Stimulated activated CD8-positive, alpha-beta memory T cell treated with anti-CD3 and anti-CD28 coated beads, Interleukin-15, amount 100 ng/mL, for 24 hours (primary cell): Measurements from ENCODE around the gene TTC21B.

ENCODE experiments used
- DNase-seq: peaks from one replicate; pipeline ENCODE4 v3.0.0-alpha.2; 2020; ENCODE audit warnings: low read depth

The TTC21B gene

DNA sequence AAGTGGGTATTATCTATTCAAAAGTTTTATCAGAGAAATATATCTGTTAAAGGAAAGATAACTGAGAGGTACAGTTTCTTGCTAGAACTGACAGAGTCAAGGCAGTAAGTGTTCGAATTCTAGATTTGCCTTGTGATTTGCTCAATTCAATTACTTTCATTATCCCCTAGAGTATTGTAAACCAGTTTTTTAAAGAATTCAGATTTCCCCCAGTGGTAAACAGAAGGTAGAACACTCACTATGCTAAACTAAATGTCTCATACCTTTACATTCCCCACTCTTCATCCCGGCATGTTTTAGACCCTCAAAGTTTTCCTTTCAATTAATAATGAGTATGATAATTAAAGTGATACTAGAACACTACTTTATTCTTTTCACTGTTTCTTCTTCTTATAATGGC lies 28.6 kb downstream of the TTC21B start:
- no peak for DNase-seq

DNA sequence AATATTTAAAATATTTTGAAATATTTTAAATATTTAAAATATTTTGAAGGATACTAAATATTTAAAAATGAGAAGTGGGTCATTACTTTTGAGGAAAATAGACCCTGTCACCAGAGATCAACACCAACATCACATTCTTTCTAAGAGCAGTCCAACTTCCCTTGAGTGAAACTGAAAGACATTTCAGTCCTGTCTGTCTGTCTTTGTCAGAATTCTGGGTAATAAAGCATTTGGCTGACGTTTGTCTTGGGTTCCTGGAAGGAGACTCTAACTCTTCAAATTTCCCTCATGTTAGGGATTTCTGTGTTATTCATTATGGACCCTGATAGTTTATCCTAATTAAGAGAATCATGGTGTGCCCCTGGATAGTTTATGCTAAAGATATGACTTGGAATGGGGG lies 32.8 kb downstream of the TTC21B start:
- DNase-seq: no peak

DNA sequence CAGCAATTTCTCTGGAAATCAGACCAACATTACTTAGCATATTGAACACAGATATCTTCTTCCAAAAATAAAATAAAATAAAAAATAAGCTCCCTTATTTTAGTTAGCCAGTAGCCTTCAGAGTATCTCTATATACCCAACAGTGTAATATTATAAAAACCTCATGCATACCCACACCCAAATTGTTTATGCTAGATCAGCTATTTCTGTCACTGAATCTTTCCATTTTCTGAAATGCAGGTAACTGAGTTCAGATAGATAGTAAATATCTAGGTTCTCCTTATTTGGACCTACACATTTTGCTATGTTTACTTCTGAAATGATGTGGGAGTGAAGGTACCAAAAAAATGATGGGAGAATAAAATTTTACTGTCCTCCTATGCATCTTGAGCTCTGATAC lies 39.9 kb downstream of the TTC21B start:
- DNase-seq: no peak

DNA sequence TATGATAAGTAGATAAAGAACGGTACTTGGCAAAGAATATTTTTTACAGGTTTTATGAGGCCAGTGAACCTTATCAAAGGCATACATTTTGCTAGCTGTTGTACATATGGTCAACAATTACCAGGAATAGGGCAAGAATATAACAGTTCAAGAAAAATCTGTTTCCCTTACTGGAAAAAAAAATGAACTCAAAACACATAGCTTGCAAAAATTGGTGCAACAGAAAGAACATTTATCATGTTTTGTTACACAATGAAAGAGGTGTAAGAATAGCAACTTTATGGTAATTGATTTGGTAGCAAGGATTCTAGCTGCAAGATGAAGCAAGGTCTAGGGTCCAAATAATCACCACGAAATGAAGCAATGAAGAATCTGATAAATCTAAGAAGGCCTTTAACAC lies 41.6 kb downstream of the TTC21B start:
- no peak for DNase-seq

DNA sequence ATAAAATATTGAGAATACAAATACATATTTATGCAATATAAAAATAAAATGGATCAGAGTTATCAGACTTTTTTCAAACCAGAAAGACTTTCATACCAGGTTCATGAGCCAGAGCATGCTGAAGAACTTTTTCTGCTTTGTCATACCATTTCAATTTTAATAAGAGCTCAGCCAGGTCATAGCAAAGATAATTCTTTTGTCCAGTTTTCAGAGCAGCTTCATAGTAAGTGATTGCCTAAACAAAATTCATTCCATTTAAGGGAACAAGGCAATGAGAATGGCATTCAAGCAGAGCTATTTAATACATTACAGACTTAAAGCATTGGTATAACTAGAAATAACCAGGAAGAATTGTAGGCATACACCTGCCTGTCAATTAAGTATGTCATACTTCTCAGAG lies 42.3 kb downstream of the TTC21B start:
- no peak for DNase-seq

DNA sequence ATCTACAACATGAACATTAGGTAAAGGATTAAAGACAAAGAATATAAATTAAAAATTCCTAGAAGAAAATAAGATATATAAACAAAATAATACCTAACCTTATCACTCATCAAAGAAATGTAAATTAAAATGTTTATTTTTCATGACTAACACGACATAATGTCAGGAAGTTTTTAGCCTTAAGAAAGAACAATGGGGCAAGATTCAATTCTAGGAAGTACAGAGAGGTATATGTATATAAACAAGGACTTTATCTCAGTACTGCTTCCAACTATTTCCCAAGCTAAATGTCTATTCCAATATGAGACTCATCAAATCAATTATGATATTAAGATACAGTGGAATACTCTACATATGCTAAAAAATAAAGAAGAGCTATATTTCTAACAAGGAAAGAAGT lies 44.1 kb downstream of the TTC21B start:
- no peak for DNase-seq

DNA sequence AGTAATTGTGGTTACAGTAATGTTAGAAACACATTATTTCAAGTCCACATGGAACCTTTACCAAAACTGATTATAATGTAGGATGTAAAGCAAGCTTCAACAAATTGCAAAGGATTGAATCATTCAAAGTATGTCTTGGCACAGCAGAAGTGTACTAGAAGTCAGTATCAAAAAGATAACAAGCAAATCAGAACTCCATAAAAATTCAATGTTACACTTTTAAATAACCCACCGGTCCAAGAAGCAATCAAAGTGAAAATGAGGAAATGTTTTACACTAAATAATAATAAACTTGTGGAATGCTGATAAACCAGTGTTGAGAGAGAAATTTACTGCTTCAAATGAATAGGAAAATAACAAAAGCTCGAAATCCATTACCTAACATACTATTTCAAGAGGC lies 47.7 kb downstream of the TTC21B start:
- no peak for DNase-seq

DNA sequence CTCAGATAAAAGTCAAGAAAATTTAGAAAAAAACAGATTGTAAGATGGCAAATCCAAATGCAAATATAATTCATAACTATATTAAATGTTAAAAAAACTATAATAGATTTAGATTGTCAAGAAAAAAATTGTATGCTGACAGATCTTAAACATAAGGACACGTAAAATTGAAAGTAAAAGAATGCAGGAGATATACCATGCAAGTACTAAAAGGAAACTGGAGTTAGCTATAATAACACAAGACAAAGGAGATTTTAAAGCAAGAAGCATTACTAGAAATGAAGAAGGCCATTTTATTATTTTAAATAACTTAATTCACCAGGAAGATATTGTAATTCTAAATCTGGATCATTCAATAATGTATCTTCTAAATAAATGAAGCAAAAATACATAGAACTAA lies 48.3 kb downstream of the TTC21B start:
- no peak for DNase-seq

DNA sequence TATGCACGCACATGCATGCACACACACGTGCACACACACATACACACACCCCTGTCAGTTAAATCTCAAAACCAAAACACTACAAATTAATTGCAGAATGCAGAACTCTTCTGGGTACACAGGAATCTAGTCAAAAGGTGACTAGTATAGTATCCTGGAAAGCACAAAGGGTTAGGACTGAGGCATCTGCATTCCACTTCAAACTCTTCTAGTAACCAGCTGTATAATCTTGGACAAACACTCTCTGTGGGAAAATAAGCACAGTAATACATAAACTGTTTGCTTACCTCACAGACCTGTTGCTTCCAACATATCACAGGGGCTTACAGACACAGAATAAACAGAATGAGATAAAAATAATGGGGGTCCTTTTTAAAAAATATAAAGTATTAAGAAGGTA lies 49.1 kb downstream of the TTC21B start:
- DNase-seq: no peak

DNA sequence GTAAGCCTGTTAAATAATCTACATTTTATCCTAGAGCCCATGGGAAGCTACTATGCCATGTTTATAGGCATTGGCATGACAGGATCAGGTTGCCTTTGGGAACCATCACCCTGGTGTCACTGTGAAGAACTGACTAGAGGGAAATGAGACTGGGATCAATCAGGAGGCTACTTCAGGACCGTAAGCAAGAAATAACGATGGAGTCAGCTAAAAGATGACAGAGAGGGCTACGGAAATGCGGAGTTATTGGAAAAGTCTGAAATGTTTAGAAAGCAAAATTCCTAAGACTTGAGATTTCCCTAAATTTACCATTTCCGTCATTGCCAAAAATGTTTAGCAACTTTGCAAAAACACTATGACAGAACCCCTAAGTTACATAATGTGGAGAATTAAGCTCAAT lies 50.2 kb downstream of the TTC21B start:
- DNase-seq: no peak

DNA sequence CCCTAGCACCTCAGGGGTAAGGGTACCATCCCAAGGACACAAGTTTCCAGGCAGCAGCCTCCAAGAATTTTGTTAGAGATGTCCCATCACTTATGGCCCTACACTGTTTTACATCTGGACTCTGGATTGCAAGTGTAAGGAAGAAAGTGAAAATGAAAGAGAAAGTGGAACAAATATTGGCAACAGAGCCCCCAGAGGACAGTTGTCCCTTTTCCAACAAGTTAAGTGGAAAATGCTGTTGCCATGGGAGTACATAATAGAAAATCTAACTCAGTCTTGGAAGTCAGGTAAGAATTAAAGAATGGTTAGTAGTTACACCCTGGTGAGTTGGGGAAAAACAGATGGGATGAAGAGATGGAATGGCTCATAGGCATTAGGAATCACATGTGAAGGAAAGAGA lies 50.6 kb downstream of the TTC21B start:
- no peak for DNase-seq

DNA sequence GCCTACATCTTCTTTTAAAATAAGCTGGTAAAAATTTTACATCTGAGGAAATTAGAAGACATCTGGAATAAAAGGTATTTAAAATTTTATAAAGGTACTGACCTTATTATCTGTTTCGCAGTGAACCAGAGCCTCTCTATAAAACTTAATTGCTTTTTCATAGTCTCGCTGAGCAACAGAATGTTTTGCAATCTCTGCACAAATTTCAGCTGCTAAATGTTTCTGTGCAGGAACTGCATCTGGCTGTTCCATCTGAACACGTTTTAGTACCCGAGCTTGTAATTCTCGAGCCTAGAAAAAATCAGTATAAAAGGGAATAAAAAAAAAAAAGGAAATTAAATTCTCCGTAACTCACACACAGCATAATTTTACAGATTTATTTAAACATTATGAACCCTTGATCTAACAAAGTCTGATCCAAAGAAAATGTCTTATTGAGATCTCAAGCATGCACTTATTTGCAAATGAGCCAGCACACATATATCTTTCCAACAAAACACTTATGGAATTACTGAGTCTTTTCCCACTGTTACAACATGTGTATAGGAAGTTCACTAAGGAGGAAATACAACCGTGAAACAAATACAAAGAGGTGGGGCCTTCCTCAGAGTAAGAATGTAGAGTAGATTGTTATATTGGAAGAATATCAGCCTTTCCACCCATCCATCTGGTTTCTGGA lies 51.8 kb downstream of the TTC21B start:
- DNase-seq: no peak

DNA sequence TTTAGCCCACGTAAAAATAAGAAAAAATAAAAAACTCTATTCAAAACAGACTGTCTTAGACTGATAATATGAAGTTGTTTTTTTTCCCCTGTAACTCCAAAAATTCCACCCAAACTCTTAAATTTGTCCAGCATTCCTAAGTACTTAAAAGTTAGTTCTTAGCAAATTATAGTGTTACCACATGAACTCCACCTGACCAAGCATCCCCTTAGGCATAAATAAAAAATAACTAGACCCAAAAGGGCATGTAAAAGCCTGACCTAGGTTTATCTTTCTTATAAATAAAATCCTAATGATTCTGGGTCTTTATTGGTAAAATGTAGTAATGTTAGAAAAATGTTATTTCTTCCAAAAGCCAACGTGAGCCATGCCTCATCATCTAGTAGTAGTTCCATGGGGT lies 54.3 kb downstream of the TTC21B start:
- no peak for DNase-seq

DNA sequence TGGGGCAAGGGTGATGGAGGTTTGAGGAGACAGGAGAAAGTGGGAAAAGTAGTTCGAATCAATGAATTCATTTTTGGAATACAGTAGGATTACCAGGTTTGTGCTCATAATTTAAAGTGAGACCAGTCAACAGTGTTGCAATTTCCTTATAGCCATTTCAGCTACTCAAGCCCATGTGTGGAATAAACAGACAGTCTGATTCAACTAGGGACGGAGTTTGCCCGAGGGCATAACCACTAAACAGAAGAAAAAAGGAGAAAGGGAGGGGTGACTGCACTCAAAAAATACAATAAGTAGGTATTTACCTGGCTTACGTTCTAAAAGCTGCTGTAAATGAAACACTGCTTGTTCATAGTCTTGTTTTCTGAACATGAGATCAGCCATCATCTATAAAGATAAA lies 55.2 kb downstream of the TTC21B start:
- DNase-seq: no peak

DNA sequence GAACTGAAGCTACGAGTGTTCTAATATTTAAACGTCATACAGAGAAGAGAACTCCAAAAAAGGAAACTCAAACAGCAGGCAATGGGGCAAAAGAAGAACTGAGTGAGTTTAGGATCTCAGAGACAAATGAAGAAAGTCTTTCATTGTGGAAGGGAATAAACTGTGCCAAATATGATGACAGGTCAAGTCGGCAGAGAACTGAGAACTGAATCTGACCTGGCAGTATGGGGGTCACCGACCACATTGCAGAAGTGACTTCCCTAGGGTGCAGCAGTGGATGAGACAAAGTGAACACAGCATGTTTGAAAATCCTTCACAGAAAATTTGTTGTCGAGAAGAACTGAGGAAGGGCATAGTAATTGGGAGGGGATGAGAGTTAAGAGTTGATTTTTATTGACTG lies 55.9 kb downstream of the TTC21B start:
- DNase-seq: no peak

DNA sequence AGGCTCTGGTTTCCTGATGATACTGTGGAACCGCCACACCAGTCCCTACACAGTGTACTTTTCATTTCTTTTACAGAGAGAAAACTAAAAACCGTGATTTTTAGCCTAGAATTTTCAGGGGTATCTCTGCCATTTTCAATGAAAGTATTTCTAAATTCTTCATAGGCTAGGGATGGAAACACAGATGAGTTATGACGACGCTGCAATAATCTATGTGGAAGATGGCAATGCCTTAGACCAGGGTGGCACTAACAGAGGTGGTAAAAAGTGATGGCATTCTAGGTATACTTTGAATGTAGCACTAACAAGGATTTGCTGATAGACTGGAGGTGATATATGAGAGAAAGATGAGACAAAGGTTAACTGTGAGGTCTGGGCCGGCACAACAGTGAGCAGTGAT lies 56.5 kb downstream of the TTC21B start:
- DNase-seq: no peak

DNA sequence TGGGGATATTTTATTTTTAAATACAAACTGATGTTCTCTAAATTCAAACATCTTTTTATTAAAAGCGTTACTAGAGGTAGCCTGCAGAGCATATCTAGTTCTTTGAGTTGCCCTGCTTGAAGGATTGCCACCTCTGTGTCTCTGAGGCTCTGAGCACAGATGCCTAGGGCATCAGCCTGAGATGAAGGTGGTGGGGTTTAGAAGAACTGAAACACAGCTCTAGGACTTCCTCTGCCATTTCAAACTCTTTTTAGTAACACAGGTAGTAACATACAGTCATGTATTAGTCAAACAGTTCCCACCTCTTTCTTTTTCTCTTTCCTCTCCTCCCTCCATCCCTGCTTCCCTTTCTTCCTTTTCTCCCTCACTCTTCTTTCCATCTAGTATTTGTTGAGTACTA lies 57.6 kb downstream of the TTC21B start:
- no peak for DNase-seq

DNA sequence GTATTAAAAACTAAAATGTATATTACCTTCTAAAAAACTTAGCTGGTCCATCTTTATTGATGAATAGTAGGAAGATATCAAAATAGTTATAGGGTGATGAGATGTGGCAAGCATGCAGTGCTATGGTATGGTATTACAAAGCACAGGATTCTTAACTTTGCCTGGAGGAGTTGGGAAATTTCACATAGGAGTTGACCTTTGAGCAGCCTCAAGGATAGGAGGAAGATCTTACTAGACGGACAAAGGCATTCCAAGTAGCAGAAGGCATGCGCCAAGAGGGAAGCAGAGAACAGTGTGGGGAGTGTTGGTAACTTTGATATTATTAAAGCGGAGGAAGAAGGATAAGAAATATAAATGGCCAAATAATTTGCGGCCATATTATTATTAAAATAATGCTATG lies 60.0 kb downstream of the TTC21B start:
- DNase-seq: no peak

DNA sequence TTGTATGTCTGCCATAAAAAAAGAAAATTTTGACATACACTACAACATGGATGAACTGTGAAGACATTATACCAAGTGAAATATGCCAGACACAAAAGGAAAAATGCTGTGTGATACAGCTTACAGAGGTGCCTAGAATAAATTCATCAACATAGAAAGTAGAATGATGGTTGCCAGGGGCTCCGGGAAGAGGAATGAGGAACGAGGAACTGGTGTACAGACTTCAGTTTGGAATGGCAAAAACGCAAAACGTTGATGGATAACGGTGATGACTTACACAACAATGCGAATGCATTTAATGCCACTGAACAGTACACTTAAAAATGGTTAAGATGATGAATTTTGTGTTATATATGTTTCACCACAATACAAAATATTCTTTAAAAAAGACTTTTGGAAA lies 61.0 kb downstream of the TTC21B start:
- DNase-seq: no peak

DNA sequence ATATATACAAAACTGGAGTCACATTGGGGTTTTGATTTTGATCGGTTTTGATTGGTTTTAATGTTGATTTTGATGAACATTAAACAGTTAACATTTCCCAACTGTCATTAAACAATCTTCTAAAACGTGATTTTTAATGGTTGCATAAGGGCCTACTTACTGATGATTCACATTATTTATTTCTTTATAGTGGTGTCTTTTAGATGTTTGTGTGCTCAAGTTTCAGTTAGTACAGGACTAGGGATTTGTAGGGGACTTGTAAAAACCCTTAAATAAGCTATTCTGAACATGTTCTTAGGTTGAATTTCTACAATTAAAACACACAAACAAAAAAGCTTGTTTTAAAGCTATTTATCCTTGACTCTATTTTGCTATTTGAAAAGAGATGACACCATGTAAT lies 61.6 kb downstream of the TTC21B start:
- no peak for DNase-seq

DNA sequence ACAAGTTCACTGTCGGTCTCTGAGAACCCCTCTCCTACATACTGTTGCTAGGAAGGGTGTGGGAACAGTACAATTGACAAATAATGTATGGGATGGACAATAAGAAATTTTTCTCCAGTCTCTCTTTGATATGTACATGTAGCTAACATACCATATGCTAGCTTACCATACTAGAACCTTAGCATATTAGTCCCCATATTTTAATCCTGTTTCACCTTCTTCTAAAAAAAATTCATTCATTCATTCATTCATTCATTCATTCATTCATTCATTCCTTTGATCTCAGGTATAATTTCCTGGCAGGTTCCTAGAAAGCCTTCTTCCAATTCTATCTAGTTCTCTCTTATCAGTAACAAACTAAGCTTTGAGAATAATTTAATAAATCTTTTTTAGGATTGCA lies 62.2 kb downstream of the TTC21B start:
- DNase-seq: no peak

DNA sequence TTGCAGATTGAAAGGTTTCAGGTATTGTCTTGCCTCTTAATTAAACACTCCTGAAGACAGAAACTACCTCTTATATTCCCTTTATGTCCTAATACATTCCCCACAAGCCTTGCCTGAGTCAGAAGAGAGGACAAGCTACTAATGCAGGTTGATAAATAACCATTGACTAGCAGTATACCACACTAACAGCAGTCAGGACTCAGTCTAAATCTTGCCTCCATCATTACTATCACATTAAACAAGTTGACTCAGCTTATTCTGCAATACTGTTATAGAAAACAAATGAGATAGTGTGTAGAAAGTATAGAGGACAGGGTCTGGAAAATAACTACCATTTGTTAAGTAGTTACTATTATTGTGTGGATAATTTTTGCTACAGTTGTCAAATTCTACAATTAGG lies 63.8 kb downstream of the TTC21B start:
- DNase-seq: no peak

DNA sequence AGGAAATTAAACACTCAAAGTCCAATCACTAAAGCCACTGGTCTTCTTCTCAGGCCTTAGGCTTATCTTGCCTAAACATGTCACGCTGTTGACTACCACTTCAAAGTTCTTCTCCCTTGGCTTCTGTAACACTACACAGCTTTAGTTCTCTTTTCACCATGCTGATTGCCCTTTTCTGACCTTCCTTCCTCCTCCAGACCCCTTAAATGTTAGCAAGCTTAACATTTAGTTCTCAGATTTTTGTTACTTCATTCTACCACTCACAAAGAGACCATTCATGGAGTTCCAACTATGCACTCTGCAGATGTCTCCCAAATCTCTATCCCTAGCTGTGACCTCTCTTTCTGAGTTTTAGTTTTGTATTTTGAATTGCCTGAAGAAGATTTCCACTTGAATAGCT lies 64.4 kb downstream of the TTC21B start:
- DNase-seq: no peak

DNA sequence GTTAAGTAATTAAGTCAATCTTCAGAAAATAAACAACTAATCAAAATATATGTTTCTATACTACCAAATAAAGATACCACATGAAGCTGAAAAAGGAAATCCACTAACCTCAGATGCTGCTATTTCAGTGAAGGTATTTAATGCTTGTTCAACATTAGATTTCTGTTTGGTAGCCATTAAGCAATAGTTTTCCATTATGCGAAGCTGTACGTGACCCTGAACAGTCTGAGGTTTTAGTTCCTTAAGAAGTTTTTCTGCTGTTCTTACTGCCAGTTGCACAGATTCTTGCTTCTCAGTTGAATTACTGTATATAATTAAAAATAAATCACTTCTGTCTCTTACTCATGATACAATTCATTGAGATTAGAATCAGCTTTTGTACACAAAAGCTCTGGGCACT lies 65.4 kb downstream of the TTC21B start:
- DNase-seq: no peak
